Stimulated activated CD4-positive, alpha-beta T cell treated with anti-CD3 and anti-CD28 coated beads, TNF-alpha, amount 100 ng/mL, for 4 hours (primary cell): ENCODE data around the gene PYGL.
A peak's percentile ranks its signal among the peaks of the same experiment; 100 is the strongest.
"Not testable (repeated sequence)": the region's sequence is repeated elsewhere in the genome, so short reads cannot be mapped to it uniquely, and the experiment has no call there.

Source experiments
- DNase-seq, 3 experiments: peaks; one replicate each; pipeline ENCODE4 v3.0.0-alpha.2; 2020; ENCODE audit warnings: low read depth in 3 of 3

The PYGL gene

GRCh38 chr14:50943943-50944646 lies at the start of gene PYGL:
TSS of gene PYGL (minus strand) at chr14:50944483. CDS start at chr14:50944403, 80 bp downstream.
- DNase-seq = peak in 1 of 3 experiments; percentile 8

GRCh38 chr14:50985859-50986331 lies 41.6 kb upstream of the PYGL start:
- no peak for DNase-seq

GRCh38 chr14:50985124-50985858 lies 41.0 kb upstream of the PYGL start:
- DNase-seq = no peak

- DNase-seq = no peak
These were observed 39.9 kb upstream of the PYGL start for GRCh38 chr14:50984036-50984710.

- DNase-seq = no peak
These were observed 35.9 kb upstream of the PYGL start for GRCh38 chr14:50979941-50980850.

GRCh38 chr14:50978888-50979287 lies 34.6 kb upstream of the PYGL start:
- DNase-seq = no peak

- DNase-seq = no peak
These were observed 34.2 kb upstream of the PYGL start for GRCh38 chr14:50978529-50978871.

- DNase-seq = no peak
These were observed 33.7 kb upstream of the PYGL start for GRCh38 chr14:50977863-50978528.

GRCh38 chr14:50974118-50974517 lies 29.8 kb upstream of the PYGL start:
- no peak for DNase-seq

GRCh38 chr14:50972734-50973133 lies 28.5 kb upstream of the PYGL start:
- no peak for DNase-seq

GRCh38 chr14:50970886-50971781 lies 26.9 kb upstream of the PYGL start:
- no peak for DNase-seq

GRCh38 chr14:50967790-50968189 lies 23.5 kb upstream of the PYGL start:
- no peak for DNase-seq

GRCh38 chr14:50967103-50967502 lies 22.8 kb upstream of the PYGL start:
- DNase-seq = no peak

- no peak for DNase-seq
These were observed 20.6 kb upstream of the PYGL start for GRCh38 chr14:50964683-50965390.

- no peak for DNase-seq
These were observed 19.6 kb upstream of the PYGL start for GRCh38 chr14:50963919-50964318.

GRCh38 chr14:50961605-50962221 lies 17.4 kb upstream of the PYGL start:
- DNase-seq = no peak

GRCh38 chr14:50957296-50957695 lies 13.0 kb upstream of the PYGL start:
- DNase-seq = no peak

GRCh38 chr14:50956421-50956820 lies 12.1 kb upstream of the PYGL start:
- DNase-seq = not testable (repeated sequence)
